Putamen (tissue), 1 donor: ENCODE results near the gene TM6SF1.
A peak's percentile ranks its signal among the peaks of the same experiment; 100 is the strongest.
"Not testable (repeated sequence)": the region's sequence is repeated elsewhere in the genome, so short reads cannot be mapped to it uniquely, and the experiment has no call there.

Source experiments
- DNase-seq: peaks from one replicate; pipeline ENCODE4 v3.0.0-alpha.2; 2016; ENCODE audit warnings: low spot score

Gene TM6SF1

DNA sequence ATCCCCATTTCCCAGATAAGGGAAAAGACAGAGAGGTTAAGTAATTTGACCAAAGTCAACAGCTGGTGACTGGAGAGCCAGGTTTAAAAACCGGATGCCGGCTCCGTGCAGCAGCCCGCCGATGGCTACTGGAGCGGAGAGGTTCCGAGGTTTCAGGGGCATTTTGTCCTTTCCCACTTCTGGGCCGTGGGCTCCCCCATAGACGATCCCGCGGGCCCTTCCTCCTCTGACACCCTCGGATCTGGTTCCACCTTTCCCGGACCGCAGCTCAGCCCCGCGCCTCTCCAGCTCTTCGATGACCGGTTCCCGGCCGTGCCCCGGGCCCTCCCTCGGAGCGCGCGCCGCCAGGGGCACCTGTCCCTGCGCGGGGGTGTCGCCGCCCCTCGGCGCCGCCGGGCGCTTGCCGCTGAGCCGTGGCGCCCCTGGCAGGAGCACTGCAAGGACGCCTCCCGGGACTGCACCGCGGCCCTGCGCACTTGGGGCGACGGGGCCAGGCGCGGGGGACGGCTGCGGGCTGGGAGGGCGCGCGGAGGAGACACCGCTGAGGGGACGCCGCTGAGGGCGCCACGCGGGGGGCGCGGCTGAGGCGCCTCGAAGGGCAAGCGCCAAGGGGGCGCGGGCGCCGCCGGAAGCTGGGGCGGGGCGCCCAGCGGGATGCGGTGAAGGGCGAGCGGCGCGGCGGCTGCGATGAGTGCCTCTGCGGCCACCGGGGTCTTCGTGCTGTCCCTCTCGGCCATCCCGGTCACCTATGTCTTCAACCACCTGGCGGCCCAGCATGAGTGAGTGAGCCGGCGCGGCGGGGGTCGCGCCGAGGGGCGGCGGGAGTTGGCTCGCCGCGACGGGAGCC lies at the start of gene TM6SF1:
Gene TM6SF1, plus strand, starts transcription at position 652 of the 847 bp plus-strand sequence. Its CDS starts 36 bp downstream, at position 688.
- no peak for DNase-seq

DNA sequence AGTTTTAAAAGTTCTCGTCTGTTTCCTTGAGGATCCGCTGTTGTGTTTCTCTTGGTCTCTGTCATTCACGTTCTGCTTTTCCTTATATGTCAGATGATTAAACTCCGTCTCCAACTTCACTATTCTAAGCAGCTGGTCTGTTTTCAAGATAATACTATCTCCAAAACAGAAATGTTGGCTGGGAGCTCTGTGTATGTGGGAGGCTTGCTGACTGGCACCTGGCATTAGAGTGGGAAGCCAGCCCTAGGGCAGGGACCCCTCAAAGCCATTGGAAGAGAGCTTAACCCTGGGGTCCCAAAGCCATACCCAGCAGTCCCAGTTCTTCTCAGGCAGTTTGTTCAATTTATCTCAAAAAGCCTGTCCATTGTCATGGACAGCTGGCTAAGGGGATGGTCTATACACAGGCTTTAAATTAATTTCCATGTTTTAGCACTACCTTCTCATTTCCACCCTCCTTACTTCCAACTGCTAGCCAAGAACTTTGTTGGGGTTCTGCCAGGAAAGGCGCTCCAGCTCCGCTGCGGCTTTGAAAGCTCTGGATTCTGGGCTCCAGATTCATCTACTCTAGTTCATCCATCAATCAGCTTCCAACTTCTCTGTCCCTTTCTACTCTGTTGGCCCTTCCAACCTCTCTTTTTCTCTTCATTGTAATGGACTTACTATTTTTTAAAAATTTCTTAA lies 49.6 kb upstream of the TM6SF1 start:
- no peak for DNase-seq

DNA sequence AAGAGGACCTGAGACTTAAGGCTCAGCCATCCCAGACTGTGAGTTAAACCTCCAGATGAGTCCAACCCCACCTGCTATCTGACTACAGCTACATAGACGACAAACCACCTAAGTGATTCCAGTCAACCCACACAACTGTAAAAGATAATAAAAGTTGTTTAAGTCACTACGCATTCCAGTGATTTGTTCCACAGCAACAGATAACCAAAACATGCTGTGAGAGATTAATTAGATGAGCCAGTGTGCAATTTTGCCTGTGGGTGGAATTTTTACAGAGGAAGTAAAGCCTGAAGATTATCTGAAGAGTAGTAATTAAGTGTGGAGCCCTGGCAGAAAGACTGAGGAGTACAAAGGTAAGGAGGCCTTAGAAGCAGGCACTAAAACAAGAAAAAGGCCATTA lies 45.8 kb upstream of the TM6SF1 start:
- DNase-seq, result no peak

DNA sequence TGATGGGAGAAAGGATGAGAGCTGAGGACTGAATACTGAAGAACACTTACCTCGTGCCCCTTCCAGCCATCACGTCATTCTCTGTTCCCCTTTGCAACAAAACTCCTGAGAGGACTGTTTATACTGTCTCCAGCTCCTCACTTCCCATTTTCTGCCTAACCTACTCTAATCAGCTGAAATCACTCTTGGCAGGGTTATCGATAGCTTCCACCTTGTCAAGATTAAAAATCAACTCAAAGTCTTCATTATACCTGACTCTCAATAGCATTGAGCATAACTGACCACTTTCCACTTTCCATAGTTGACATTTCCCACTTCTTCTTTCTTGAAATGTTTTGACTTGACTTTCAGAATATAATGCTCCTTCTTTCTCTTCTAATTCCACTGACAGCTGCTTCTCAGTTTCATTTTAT lies 44.7 kb upstream of the TM6SF1 start:
- no peak for DNase-seq

DNA sequence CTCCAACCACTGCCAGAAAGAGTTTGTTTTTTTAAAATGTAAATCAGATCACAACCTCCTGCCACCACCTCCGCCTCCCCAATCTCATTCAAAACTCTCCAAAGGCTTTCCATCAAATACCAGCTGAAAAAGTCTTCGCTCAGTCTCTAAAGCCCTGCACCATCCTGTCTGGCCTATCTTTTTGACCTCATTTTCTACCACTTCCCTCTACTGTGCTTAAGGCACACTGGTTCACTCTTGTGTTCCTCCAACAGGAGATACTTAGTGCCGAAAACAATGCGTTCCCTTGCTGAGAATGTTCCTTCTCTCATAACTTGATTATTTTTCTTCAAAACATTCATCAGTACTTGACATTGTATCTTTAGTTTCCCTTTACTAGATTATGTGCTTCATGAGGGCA lies 43.9 kb upstream of the TM6SF1 start:
- DNase-seq, result no peak

DNA sequence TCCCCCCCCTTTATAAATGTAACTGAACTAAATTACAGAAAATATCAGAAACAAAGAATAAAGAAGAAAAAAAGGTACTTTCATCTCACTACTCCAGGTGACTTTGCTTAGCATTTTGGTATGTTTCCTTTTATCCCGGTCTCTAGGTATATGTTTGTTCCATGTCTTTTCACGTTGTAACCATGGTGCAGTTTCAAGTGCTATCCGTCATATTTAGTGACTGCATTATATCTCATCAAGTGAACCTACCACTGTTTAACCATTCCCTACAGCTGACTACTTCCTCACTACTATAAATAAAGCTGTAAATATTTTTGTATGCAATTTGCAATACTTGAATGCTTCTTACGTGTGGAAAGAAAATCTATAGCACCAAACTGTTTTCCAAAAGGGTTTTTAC lies 42.6 kb upstream of the TM6SF1 start:
- no peak for DNase-seq

DNA sequence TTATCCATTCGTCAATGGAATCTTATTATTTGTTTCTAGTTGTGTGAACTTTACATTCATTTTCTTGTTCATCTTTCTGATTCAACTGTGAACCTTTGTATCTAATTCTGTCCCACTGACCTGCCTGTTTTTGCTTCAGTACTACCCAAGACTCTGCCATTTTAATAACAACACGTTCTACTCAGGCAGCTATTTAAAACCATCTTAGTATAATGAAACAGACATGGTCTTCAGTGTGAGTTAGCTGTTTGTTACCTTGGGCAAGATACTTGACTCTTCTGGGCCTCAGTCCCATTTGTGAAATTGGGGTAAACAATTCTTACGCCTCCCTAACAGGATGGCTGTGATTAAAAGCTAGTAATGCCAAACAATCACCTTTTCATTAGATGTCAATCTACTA lies 42.0 kb upstream of the TM6SF1 start:
- no peak for DNase-seq

DNA sequence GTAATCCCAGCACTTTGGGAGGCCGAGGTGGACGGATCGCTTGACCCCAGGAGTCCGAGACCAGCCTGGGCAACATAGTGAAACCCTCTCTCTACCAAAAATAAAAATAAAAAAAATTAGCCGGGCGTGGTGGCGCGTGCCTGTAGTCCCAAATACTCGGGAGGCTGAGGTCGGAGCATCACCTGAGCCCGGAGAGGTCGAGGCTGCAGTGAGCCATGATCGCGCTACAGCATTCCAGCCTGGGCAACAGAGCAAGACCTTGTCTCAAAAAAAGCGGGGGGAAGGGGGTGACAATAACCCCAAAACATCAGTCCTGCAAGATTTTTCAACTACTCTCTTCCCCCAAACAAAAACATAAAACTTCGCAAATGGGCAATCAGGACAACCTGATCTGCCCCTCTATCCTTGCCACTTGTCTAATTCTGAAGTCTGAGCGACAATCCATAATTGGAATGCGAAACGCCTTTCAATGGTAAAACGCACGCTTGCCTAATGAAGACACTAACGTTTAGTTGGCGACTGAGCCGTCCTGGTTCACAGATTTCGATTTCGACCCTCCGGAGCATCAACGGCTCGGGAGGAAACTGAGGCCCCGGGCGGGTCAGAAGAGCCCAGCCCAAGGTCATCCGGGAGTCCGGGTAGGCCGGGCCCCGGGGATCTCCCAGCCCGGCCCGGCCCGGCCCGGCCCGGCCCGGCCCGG lies 41.3 kb upstream of the TM6SF1 start:
- no peak for DNase-seq

DNA sequence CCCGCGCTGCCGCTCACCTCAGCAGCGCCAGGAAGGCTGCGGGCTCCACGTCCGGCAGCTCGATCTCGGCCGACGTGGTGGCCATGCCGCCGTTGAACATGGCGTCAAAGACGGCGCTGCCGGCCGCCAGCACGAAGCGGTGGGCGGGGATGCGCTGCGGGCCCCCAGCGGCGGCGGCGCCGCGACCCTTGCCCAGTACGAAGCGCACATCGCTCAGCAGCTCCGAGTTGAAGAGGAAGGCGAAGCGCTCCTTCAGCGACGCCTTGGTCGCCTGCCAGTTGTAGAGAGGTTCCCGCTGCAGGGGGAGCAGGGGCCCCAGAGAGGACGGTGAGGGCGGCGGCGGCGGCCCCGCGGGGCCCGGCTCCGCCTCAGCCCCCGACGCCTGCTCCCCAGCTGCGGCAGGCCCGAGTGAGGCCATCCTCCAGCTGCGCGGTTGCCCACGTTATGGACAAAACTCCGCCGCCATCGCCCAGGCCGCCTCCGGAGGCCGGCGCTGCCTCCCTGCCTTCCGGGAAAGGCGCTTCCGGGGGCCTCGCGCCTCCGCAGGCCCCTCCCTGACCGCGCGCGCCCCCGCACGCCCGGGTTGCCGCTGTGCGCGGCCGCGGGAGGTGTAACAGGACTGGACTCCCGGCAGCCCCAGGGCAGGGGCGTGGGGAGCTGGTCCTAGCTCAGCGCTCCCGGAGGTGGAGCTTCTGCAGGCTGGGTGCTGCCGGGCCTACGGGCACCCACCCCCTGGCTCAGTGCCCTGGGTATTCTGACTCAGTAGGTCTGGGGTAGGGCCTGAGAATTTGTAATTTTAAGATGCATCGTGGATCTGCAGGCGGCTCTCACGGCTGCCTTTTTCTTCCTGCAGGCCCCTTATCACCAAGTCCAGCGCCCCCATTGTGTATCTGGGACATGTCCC lies 40.5 kb upstream of the TM6SF1 start, which contains the start of gene BTBD1:
Gene BTBD1, minus strand, starts transcription at position 519 of the 904 bp plus-strand sequence. Its CDS starts 101 bp downstream, at position 418.
- DNase-seq, result peak; percentile 90

DNA sequence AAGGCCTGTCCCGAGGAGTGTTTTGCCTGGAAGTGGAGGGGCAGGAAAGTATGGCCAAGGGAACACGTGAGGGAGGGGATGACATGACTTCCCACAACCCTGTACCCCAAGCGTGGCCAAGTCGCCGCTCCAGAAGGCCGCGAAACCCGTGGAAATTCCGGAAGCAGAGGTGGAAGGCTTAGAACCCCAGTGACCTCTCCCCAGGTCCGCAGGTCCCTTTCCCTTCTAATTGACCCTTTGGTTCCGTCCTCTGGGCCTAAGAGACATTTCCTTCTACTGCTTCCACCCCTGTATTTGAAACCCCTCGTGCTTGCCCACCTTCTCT lies 39.8 kb upstream of the TM6SF1 start:
- no peak for DNase-seq

DNA sequence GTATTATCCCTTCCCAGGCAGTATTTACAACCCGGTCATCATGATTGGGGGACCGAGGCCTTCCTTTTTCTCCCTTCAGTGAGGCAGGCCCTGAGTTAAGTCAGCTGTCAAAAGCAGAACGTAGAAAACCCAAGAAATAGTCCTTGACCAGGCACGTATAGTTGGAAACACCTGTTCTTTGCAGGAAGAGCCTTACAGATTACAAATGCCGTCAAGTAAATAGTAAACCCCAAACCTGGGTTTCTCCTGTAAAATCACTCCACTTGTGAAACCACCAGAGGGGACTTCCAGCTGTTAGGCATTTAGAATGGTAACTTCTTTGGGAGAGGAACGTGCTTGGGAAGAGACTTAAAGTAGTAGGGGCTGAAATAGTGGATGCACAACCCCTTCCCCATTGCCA lies 39.4 kb upstream of the TM6SF1 start:
- DNase-seq, result no peak

DNA sequence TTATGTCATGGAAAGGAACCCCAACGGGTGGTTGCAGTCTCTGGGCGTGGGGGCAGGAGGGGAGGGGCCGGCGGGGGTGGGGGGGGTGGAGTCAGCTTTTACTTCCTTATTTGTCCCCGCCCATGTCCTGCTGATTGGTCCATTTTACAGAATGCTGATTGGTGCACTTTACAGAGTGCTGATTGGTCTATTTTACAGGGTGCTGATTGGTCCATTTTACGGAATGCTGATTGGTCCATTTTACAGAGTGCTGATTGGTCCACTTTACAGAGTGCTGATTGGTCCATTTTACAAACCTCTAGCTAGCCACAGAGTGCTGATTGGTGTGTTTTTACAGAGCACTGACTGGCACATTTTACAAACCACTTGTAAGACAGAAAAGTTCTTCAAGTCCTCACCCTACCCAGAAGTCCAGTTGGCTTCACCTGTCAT lies 38.2 kb upstream of the TM6SF1 start:
- not testable (repeated sequence) for DNase-seq

DNA sequence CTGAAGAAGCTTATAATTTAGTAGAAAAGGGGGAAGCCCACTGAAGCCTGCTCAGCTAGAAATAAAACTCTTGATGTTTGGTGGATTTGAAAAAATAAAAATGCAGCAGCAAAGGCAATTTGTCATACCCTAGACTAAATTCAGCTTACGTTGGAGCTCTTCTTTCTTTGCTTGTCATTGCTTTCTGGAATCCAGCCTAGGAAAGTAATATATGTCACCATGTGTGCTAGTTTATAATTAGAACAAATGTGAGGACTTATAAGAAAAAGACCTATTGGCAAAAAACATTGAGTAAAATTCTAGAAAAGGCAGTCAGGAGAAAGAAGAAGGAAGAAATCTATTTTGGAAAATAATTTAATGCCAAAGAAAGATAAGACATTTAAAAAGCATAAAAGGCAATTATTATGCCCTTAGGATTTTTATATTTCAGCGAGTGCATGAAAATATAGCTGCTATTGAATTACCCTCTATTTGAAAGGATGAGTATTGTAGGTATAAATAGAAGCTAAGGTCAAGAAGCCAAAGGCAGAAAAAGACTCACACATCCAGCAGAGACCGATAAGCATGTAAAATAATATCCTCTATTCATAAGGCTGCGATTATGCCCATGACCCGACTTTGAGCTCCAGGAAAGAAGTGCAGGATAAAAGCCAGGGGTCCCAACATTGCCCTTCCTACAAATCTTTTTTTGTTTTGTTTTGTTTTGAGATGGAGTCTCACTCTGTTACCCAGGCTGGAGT lies 29.8 kb upstream of the TM6SF1 start:
- no peak for DNase-seq

DNA sequence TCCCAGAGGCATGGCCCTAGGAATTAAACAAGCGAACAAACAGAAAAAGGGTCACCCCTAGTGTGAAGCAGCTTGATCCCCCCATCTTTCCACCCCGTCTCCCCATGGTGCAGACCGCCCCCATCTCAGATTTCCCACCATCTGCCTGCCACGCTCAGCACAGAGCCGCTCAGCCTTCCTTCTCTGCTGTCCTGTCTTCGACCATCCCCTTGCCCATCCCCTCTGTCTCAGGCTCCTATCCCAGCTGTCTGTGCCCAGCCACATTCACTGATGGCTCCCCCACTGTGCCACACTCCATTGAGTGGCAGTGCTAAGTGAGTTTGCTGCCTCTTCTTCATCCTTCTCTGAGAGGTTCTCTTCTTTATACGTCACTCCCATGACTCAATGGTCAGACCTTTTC lies 28.7 kb upstream of the TM6SF1 start:
- no peak for DNase-seq

DNA sequence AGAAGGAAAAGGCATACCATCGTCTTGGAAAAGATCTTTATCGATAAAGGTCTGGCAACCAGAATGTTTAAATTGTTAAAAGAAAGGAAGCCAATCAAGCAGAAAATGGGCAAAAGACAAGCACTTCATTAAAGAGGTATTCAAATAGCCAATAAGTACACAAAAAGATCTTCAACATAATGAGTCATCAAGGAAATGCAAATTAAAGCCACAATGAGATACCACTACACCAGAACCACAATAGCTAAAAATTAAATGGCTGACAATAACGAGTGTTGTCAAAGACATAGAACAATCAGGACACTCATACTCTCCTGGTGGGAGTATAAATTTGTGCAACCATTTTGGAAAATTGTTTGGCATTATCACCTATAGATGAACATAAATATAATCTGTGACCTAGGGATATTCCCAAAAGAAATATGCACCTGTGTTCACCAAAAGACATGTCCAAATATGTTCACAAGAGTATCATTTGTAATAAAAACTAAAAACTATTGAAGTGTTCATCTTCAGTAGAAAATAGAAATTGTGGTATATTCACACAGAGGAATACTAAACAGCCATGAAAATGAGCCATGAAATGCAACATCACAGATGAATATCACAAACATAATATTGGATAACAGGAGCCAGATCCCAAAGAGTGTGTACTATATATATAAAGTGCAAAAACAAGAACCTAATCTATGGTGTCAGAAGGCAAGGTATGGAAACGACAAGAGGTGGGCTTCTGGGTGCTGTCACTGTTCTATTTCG lies 26.0 kb upstream of the TM6SF1 start:
- no peak for DNase-seq

DNA sequence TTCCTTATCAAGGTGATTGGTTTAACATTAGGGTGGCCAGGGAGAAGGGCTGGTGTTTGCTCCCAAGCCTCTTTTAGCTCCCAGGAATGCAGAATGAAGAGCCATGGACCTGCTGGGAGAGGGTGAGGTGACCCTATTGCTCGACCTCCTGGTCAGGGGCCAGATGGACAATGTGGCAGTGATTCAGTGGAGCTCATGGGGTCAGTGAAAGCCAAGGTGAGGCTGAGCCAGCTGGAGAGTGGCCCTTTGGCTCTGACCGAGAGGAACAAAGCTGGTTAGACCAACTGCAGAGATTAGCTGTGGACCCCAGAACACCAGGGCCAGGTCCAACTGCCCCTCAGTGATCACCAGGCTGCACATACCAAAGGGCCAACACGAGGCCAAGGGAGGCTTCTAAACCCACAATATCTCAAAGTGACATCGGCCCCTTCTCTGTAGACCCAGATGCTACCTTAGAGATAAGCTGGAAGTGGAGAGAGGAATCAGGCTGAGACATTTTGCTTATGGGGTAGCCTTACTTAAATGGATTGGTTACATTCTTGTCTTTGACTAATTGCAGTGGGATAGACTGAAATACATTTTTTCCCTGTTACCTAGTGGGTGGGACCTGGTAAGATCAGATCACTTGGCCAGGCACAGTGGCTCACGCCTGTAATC lies 24.6 kb upstream of the TM6SF1 start:
- DNase-seq, result no peak

DNA sequence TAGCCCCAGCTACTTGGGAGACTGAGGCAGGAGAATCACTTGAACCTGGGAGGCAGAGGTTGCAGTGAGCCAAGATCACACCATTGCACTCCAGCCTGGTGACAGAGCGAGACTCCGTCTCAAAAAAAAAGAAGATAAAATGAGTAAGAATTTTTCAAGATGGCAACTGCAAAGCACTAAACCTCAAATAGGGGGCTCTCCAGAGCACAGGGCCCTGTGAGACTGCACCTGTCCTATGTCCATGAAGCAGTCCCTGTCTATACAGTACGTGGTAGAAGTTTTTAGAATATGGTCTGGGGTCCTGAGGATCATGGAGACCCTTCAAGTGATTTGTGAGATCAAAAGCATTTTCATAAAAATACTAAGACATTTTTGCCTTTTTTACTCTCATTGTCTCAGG lies 22.0 kb upstream of the TM6SF1 start:
- not testable (repeated sequence) for DNase-seq

DNA sequence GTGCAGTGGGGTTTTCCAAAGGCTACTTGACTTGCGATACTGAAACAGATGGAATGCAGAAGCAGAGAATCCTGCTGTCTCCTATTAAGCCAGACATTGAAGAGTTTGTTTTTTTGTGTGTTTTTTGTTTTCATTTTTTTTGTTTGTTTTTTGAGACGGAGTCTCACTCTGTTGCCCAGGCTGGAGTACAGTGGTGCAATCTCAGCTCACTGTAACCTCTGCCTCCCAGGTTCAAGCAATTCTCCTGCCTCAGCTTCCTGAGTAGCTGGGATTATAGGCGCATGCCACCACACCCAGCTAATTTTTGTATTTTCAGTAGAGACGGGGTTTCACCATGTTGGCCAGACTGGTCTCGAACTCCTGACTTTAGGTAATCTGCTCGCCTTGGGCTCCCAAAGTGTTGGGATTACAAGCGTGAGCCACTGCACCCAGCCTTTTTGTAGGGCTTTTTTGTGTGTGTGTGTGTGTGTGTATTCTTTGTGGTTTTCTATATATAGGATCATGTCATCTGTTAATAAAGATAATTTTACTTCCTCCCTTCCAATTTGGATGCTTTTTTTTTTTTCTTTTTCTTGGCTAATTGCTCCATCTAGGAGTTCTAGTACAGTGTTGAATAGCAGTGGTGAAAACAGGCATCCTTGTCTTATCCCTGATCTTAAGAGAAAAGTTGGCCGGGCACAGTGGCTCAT lies 21.4 kb upstream of the TM6SF1 start:
- not testable (repeated sequence) for DNase-seq

DNA sequence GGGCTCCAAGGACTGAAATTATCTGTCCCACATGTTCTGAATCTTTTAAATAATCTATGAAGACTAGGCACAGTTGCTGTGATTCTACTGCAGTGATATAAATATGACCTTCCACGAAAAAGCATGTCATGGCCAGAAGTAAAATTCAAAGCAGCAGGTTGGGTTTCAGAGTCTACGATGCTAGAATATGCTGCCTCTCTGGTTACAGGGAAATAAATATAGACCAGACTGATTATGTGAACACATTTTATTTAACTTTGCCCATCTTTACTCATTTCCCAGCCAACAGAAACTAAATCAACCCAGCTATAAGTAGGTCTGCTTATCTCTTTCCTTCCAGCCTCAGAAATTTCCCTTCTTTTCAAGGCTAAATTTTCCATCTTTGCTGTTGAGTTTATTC lies 19.9 kb upstream of the TM6SF1 start:
- no peak for DNase-seq
